Right lobe of liver (tissue), 6 donors: ENCODE measurements around the gene USP6NL. TPM values are rescaled to one million over a fixed set of nuclear protein-coding genes. Genes with fewer than 3 reads are reported as not detected.

Source experiments
- ATAC-seq, 4 donors: fragments of 200-7000 bp; cut with Tn5 transposase; one replicate each; pipeline ENCODE4 v1.9.1; 2020; ENCODE audit warnings: mild to moderate bottlenecking in 4 of 4, moderate library complexity in 4 of 4
- DNase-seq, 3 donors: peaks; one replicate each; pipeline ENCODE4 v3.0.0-alpha.2; 2020
- H3K27ac ChIP-seq, 3 donors: fragments of 200-600 bp; one replicate each; pipeline ENCODE4 v1.8.0; 2022
- H3K27me3 ChIP-seq, 2 donors: fragments of 200-600 bp; one replicate each; pipeline ENCODE4 v1.8.0; 2022
- H3K36me3 ChIP-seq, 4 donors: fragments of 200-600 bp; sonication (generic) in 1 of 4; one replicate each; pipeline versions ENCODE4 v1.5.1 to v1.8.0; 2017 to 2022; ENCODE audit warnings: control low read depth in 1 of 4
- H3K4me1 ChIP-seq, 4 donors: fragments of 200-600 bp; sonication (generic) in 1 of 4; one replicate each; pipeline versions ENCODE4 v1.5.1 to v1.8.0; 2017 to 2022; ENCODE audit warnings: control low read depth in 1 of 4
- H3K4me3 ChIP-seq, 3 donors: fragments of 200-600 bp; one replicate each; pipeline ENCODE4 v1.8.0; 2022
- H3K9me3 ChIP-seq, 4 donors: fragments of 200-600 bp; sonication (generic) in 1 of 4; one replicate each; pipeline versions ENCODE4 v1.5.1 to v1.8.0; 2017 to 2022; ENCODE audit warnings: control low read depth in 1 of 4
- CTCF ChIP-seq, 4 donors: fragments of 200-600 bp in 3 of 4; fragments of 450-650 bp in 1 of 4; IDR thresholded peaks; one replicate each; pipeline versions ENCODE4 v1.5.1 to v1.8.0; 2016 to 2022; ENCODE audit warnings: antibody characterized with exemption in 4 of 4, mild to moderate bottlenecking in 2 of 4
- POLR2A ChIP-seq: fragments of 450-650 bp; IDR thresholded peaks from one replicate; pipeline ENCODE4 v1.6.1; 2017; ENCODE audit warnings: antibody characterized with exemption, mild to moderate bottlenecking
- WGBS: methylation state at CpG from one replicate; pipeline ENCODE4 v1.1.6; 2018; ENCODE audit warnings: low coverage, low lambda C conversion rate; ENCODE audit not compliant: insufficient coverage; ENCODE audit errors: missing lambda C conversion rate; 5-methylcytosine and 5-hydroxymethylcytosine counted together
- intact Hi-C, 2 donors: fragments of 100-400 bp; cut with DNase I; formaldehyde crosslinking; loops; one replicate each; pipeline versions ENCODE4 v1.11.2 to v1.14.1; 2022
- total RNA-seq, 6 experiments: library from RNA; depleted of rRNA in 2 of 6; stranded (reverse); fragments of >200 nt in 2 of 6; fragmentation: NEBNext Ultra II Directional in 3 of 6; extraction: Animal tissue kit (Norgen Biotek cat#: 25700) in 3 of 6; gene quantifications; one replicate each; pipeline versions ENCODE4 v1.1.0 to v1.2.4, GENCODE V29; 2016 to 2023
- donor health status: DM: no; HTN: yes; CAD: no.
- donor health status: DM: no; HTN: no; CAD: no.
- donor health status: DM: no; HTN: no; CAD: no.
- donor health status: DM: no; HTN: yes; CAD: no.
- donor health status: DM: no; HTN: yes; CAD: no.

The USP6NL gene
- total RNA-seq, 6 experiments from 2014 or later, result 8.4 to 15.3 (median 11.5) TPM

- 100% methylated on average over 2 of the region's 2 CpGs for WGBS
- Histone ChIP-seq H3K27me3 (no peaks in the 10 kb centered on the region), H3K9me3 (no peaks in the 10 kb centered on the region), H3K36me3 (peaks cover 0 to 13% (median 4%) of the 10 kb centered on the region in 4 donors), H3K27ac (no peak overlapping the region), H3K4me1 (no peaks in the 10 kb centered on the region), H3K4me3 (no peak overlapping the region)
- DNase-seq (no peak), ATAC-seq (no peak)
- intact Hi-C loops, result no loop called here
- TF ChIP-seq CTCF (IDR thresholded peaks at IDR 0.05), result no peak
- TF ChIP-seq POLR2A, result no peak
These were observed 154.1 kb downstream of the USP6NL start for GRCh38 chr10:11457336-11457735.

GRCh38 chr10:11454958-11455566 is 156.4 kb downstream of the USP6NL start:
- no peak for TF ChIP-seq POLR2A
- WGBS, result 80% methylated on average over 8 of the region's 8 CpGs

GRCh38 chr10:11454160-11454559 is 157.3 kb downstream of the USP6NL start:
- Histone ChIP-seq H3K9me3 (no peaks in the 10 kb centered on the region), H3K4me3 (no peak overlapping the region), H3K27ac (no peak overlapping the region), H3K4me1 (no peaks in the 10 kb centered on the region), H3K36me3 (peaks cover 0 to 3% (median 0%) of the 10 kb centered on the region in 4 donors), H3K27me3 (no peaks in the 10 kb centered on the region)
- ATAC-seq (peak in 2 of 4 donors; percentile 17 to 31), DNase-seq (peak in 1 of 3 donors; percentile 20)
- 88% methylated on average over 4 of the region's 4 CpGs for WGBS
- intact Hi-C loops, result no loop called here
- TF ChIP-seq CTCF (IDR thresholded peaks at IDR 0.05), result no peak
- no peak for TF ChIP-seq POLR2A

More at GRCh38 chr10:11454958-11455566, 156.4 kb downstream of the USP6NL start:
- peaks cover 0 to 6% (median 0%) of the 10 kb centered on the region in 4 donors for H3K36me3 ChIP-seq
- intact Hi-C loops, result no loop called here
- peak in 1 of 3 donors; percentile 30 for DNase-seq
- H3K9me3 ChIP-seq, result no peaks in the 10 kb centered on the region
- no peak overlapping the region for H3K4me3 ChIP-seq
- H3K27me3 ChIP-seq, result no peaks in the 10 kb centered on the region
- no peak overlapping the region for H3K27ac ChIP-seq
- no peak for ATAC-seq
- H3K4me1 ChIP-seq, result no peaks in the 10 kb centered on the region

GRCh38 chr10:11451640-11452260 is 159.7 kb downstream of the USP6NL start:
- H3K4me1 ChIP-seq, result no peaks in the 10 kb centered on the region
- DNase-seq (peak in 1 of 3 donors; percentile 18), ATAC-seq (peak in 3 of 4 donors; percentile 12 to 35 (median 34))
- no peak for TF ChIP-seq CTCF (IDR thresholded peaks at IDR 0.05)
- TF ChIP-seq POLR2A, result no peak
- intact Hi-C loops, result no loop called here
- no peaks in the 10 kb centered on the region for H3K36me3 ChIP-seq
- H3K9me3 ChIP-seq, result no peaks in the 10 kb centered on the region
- no peak overlapping the region for H3K4me3 ChIP-seq
- no peak overlapping the region for H3K27ac ChIP-seq
- H3K27me3 ChIP-seq, result no peaks in the 10 kb centered on the region
- 64% methylated on average over 4 of the region's 13 CpGs for WGBS

GRCh38 chr10:11450427-11450826 is 161.0 kb downstream of the USP6NL start:
- H3K36me3 ChIP-seq, result no peaks in the 10 kb centered on the region
- 44% methylated on average over 6 of the region's 6 CpGs for WGBS
- no peaks in the 10 kb centered on the region for H3K9me3 ChIP-seq
- DNase-seq (no peak), ATAC-seq (no peak)
- H3K4me3 ChIP-seq, result no peak overlapping the region
- H3K27ac ChIP-seq, result no peak overlapping the region
- TF ChIP-seq POLR2A (no peak), CTCF (IDR thresholded peaks at IDR 0.05) (no peak)
- no peaks in the 10 kb centered on the region for H3K4me1 ChIP-seq
- intact Hi-C loops, result no loop called here
- H3K27me3 ChIP-seq, result no peaks in the 10 kb centered on the region
